Measurements from ENCODE around the gene COL20A1.

Gene COL20A1

GRCh38 chr20:63265891-63266515 lies 27.0 kb upstream of the COL20A1 start:
- Histone ChIP-seq H2AFZ (ENCODE audit: low read depth, low read length) (no peak overlapping the region), H3K4me2 (ENCODE audit: low read length, poor library complexity, severe bottlenecking) (no peak overlapping the region), H3K79me1 (replicated peaks; ENCODE audit: low read length, poor library complexity, severe bottlenecking) (peaks cover 5% of the 10 kb centered on the region), H3K14ac (ENCODE audit: low read length in 2 of 2) (no peak overlapping the region), H3K27ac (ENCODE audit: low read length, poor library complexity, severe bottlenecking) (no peak overlapping the region), H3K4ac (ENCODE audit: low read depth in 1 of 2, low read length in 2 of 2) (no peak overlapping the region), H3K23ac (ENCODE audit: low read length in 2 of 2) (no peak overlapping the region), H3K4me3 (ENCODE audit: insufficient read depth in 1 of 2, low read depth in 1 of 2, low read length in 2 of 2) (no peak overlapping the region), H3K9ac (ENCODE audit: low read length) (no peak overlapping the region), H2BK15ac (ENCODE audit: low read depth, poor library complexity, severe bottlenecking) (no peak overlapping the region), H3K4me1 (ENCODE audit: control insufficient read depth, insufficient read depth, low read depth, low read length) (peaks cover 33% of the 10 kb centered on the region), H4K91ac (ENCODE audit: low read length) (no peak overlapping the region), H3K36me3 (ENCODE audit: control insufficient read depth in 1 of 2, insufficient read depth in 2 of 2, low read depth in 1 of 2, low read length in 2 of 2) (peaks cover 0 to 21% of the 10 kb centered on the region in 2 experiments), H4K8ac (ENCODE audit: low read length) (no peak overlapping the region), H3K18ac (ENCODE audit: low read depth in 1 of 2, low read length in 2 of 2) (no peak overlapping the region), H3K9me3 (ENCODE audit: control insufficient read depth, low read length) (no peaks in the 10 kb centered on the region), H2AK5ac (ENCODE audit: low read length, severe bottlenecking) (peak overlapping the region; percentile 9), H2BK12ac (ENCODE audit: low read length in 2 of 2) (no peak overlapping the region), H3K27me3 (ENCODE audit: control insufficient read depth in 1 of 2, insufficient read depth in 1 of 2, low read length in 2 of 2) (peaks cover 7 to 76% of the 10 kb centered on the region in 2 experiments), H2BK120ac (ENCODE audit: low read depth, low read length) (no peak overlapping the region), H2BK5ac (ENCODE audit: low read depth, low read length, poor library complexity, severe bottlenecking) (no peak overlapping the region)
- DNase-seq = no peak
- 74% methylated on average over 10 of the region's 12 CpGs for WGBS

- Histone ChIP-seq H3K79me1 (replicated peaks; ENCODE audit: low read length, poor library complexity, severe bottlenecking) (peaks cover 13% of the 10 kb centered on the region), H3K36me3 (ENCODE audit: control insufficient read depth in 1 of 2, insufficient read depth in 2 of 2, low read depth in 1 of 2, low read length in 2 of 2) (peaks cover 0 to 21% of the 10 kb centered on the region in 2 experiments), H2BK5ac (ENCODE audit: low read depth, low read length, poor library complexity, severe bottlenecking) (no peak overlapping the region), H3K18ac (ENCODE audit: low read depth in 1 of 2, low read length in 2 of 2) (no peak overlapping the region), H3K4ac (ENCODE audit: low read depth in 1 of 2, low read length in 2 of 2) (peak overlapping the region in 1 of 2 experiments; percentile 24), H3K9ac (ENCODE audit: low read length) (no peak overlapping the region), H3K9me3 (ENCODE audit: control insufficient read depth, low read length) (no peaks in the 10 kb centered on the region), H2BK120ac (ENCODE audit: low read depth, low read length) (no peak overlapping the region), H3K4me2 (ENCODE audit: low read length, poor library complexity, severe bottlenecking) (no peak overlapping the region), H2AK5ac (ENCODE audit: low read length, severe bottlenecking) (no peak overlapping the region), H2BK15ac (ENCODE audit: low read depth, poor library complexity, severe bottlenecking) (no peak overlapping the region), H4K91ac (ENCODE audit: low read length) (no peak overlapping the region), H4K8ac (ENCODE audit: low read length) (no peak overlapping the region), H2BK12ac (ENCODE audit: low read length in 2 of 2) (no peak overlapping the region), H3K4me1 (ENCODE audit: control insufficient read depth, insufficient read depth, low read depth, low read length) (peaks cover 21% of the 10 kb centered on the region), H3K14ac (ENCODE audit: low read length in 2 of 2) (no peak overlapping the region), H2AFZ (ENCODE audit: low read depth, low read length) (no peak overlapping the region), H3K27me3 (ENCODE audit: control insufficient read depth in 1 of 2, insufficient read depth in 1 of 2, low read length in 2 of 2) (peaks cover 7 to 62% of the 10 kb centered on the region in 2 experiments), H3K23ac (ENCODE audit: low read length in 2 of 2) (no peak overlapping the region), H3K27ac (ENCODE audit: low read length, poor library complexity, severe bottlenecking) (no peak overlapping the region), H3K4me3 (ENCODE audit: insufficient read depth in 1 of 2, low read depth in 1 of 2, low read length in 2 of 2) (no peak overlapping the region)
- 78% methylated on average over 9 of the region's 9 CpGs for WGBS
- DNase-seq = no peak
These were observed 25.3 kb upstream of the COL20A1 start for GRCh38 chr20:63267691-63268090.

GRCh38 chr20:63268256-63268655 lies 24.7 kb upstream of the COL20A1 start:
- H3K27ac ChIP-seq (ENCODE audit: low read length, poor library complexity, severe bottlenecking) = no peak overlapping the region
- no peak overlapping the region for H4K8ac ChIP-seq (ENCODE audit: low read length)
- H3K14ac ChIP-seq (ENCODE audit: low read length in 2 of 2) = no peak overlapping the region
- no peak overlapping the region for H4K91ac ChIP-seq (ENCODE audit: low read length)
- H3K18ac ChIP-seq (ENCODE audit: low read depth in 1 of 2, low read length in 2 of 2) = no peak overlapping the region
- H2BK5ac ChIP-seq (ENCODE audit: low read depth, low read length, poor library complexity, severe bottlenecking) = no peak overlapping the region
- no peak overlapping the region for H3K4me3 ChIP-seq (ENCODE audit: insufficient read depth in 1 of 2, low read depth in 1 of 2, low read length in 2 of 2)
- no peak overlapping the region for H2AK5ac ChIP-seq (ENCODE audit: low read length, severe bottlenecking)
- no peak overlapping the region for H2AFZ ChIP-seq (ENCODE audit: low read depth, low read length)
- H3K23ac ChIP-seq (ENCODE audit: low read length in 2 of 2) = no peak overlapping the region
- no peak overlapping the region for H3K9ac ChIP-seq (ENCODE audit: low read length)
- H2BK15ac ChIP-seq (ENCODE audit: low read depth, poor library complexity, severe bottlenecking) = no peak overlapping the region
- DNase-seq = no peak
- H2BK120ac ChIP-seq (ENCODE audit: low read depth, low read length) = no peak overlapping the region
- peaks cover 21% of the 10 kb centered on the region for H3K4me1 ChIP-seq (ENCODE audit: control insufficient read depth, insufficient read depth, low read depth, low read length)
- no peak overlapping the region for H3K4ac ChIP-seq (ENCODE audit: low read depth in 1 of 2, low read length in 2 of 2)
- H3K4me2 ChIP-seq (ENCODE audit: low read length, poor library complexity, severe bottlenecking) = no peak overlapping the region
- no peaks in the 10 kb centered on the region for H3K9me3 ChIP-seq (ENCODE audit: control insufficient read depth, low read length)
- 88% methylated on average over 7 of the region's 7 CpGs for whole genome bisulfite sequencing
- H3K36me3 ChIP-seq (ENCODE audit: control insufficient read depth in 1 of 2, insufficient read depth in 2 of 2, low read depth in 1 of 2, low read length in 2 of 2) = peaks cover 0 to 21% of the 10 kb centered on the region in 2 experiments
- peaks cover 7 to 56% of the 10 kb centered on the region in 2 experiments for H3K27me3 ChIP-seq (ENCODE audit: control insufficient read depth in 1 of 2, insufficient read depth in 1 of 2, low read length in 2 of 2)
- H3K79me1 ChIP-seq (replicated peaks; ENCODE audit: low read length, poor library complexity, severe bottlenecking) = peaks cover 13% of the 10 kb centered on the region
- no peak overlapping the region for H2BK12ac ChIP-seq (ENCODE audit: low read length in 2 of 2)

- Histone ChIP-seq H3K4ac (ENCODE audit: low read depth in 1 of 2, low read length in 2 of 2) (no peak overlapping the region), H2AFZ (ENCODE audit: low read depth, low read length) (no peak overlapping the region), H3K14ac (ENCODE audit: low read length in 2 of 2) (no peak overlapping the region), H3K27ac (ENCODE audit: low read length, poor library complexity, severe bottlenecking) (no peak overlapping the region), H3K79me1 (replicated peaks; ENCODE audit: low read length, poor library complexity, severe bottlenecking) (peaks cover 13% of the 10 kb centered on the region), H4K91ac (ENCODE audit: low read length) (no peak overlapping the region), H3K9me3 (ENCODE audit: control insufficient read depth, low read length) (no peaks in the 10 kb centered on the region), H3K27me3 (ENCODE audit: control insufficient read depth in 1 of 2, insufficient read depth in 1 of 2, low read length in 2 of 2) (peaks cover 7 to 54% of the 10 kb centered on the region in 2 experiments), H2BK120ac (ENCODE audit: low read depth, low read length) (no peak overlapping the region), H2AK5ac (ENCODE audit: low read length, severe bottlenecking) (peak overlapping the region; percentile 5), H3K4me3 (ENCODE audit: insufficient read depth in 1 of 2, low read depth in 1 of 2, low read length in 2 of 2) (no peak overlapping the region), H3K18ac (ENCODE audit: low read depth in 1 of 2, low read length in 2 of 2) (no peak overlapping the region), H4K8ac (ENCODE audit: low read length) (no peak overlapping the region), H2BK5ac (ENCODE audit: low read depth, low read length, poor library complexity, severe bottlenecking) (no peak overlapping the region), H3K36me3 (ENCODE audit: control insufficient read depth in 1 of 2, insufficient read depth in 2 of 2, low read depth in 1 of 2, low read length in 2 of 2) (peaks cover 0 to 21% of the 10 kb centered on the region in 2 experiments), H3K23ac (ENCODE audit: low read length in 2 of 2) (no peak overlapping the region), H3K4me2 (ENCODE audit: low read length, poor library complexity, severe bottlenecking) (no peak overlapping the region), H3K4me1 (ENCODE audit: control insufficient read depth, insufficient read depth, low read depth, low read length) (peaks cover 23% of the 10 kb centered on the region), H3K9ac (ENCODE audit: low read length) (no peak overlapping the region), H2BK12ac (ENCODE audit: low read length in 2 of 2) (no peak overlapping the region), H2BK15ac (ENCODE audit: low read depth, poor library complexity, severe bottlenecking) (no peak overlapping the region)
- WGBS = 81% methylated on average over 18 of the region's 18 CpGs
- no peak for DNase-seq
These were observed 24.1 kb upstream of the COL20A1 start for GRCh38 chr20:63268671-63269439.

All from mesenchymal stem cell (in vitro differentiated cells and primary cell).